Omental fat pad (tissue), 4 donors: ENCODE measurements around the gene TTLL10. TPM values are rescaled to one million over a fixed set of nuclear protein-coding genes. Genes with fewer than 3 reads are reported as not detected.

Experiments used
- ATAC-seq: fragments of 150-250 bp; one replicate; pipeline ENCODE4 v1.9.1; 2016; ENCODE audit warnings: mild to moderate bottlenecking, moderate library complexity; ENCODE audit not compliant: low FRiP score
- DNase-seq: peaks from one replicate; pipeline ENCODE4 v3.0.0-alpha.2; 2019; ENCODE audit warnings: low spot score
- CTCF ChIP-seq, 3 donors: fragments of 450-650 bp; IDR thresholded peaks; one replicate each; pipeline ENCODE4 v1.5.1; 2016 to 2017; ENCODE audit warnings: antibody characterized with exemption in 3 of 3, mild to moderate bottlenecking in 3 of 3, moderate library complexity in 2 of 3
- total RNA-seq, 4 donors: library from RNA; depleted of rRNA; stranded (reverse); fragments of >200 nt; gene quantifications; one replicate each; pipeline ENCODE4 v1.1.0, GENCODE V29; 2016

The TTLL10 gene
- total RNA-seq, 4 donors from 2014 or later = 0.48 to 1.0 (median 0.95) TPM; not detected in 1

GRCh38 chr1:1153874-1154273, 19.8 kb upstream of the TTLL10 start:
- ATAC-seq = no peak
- no peak for DNase-seq
- no peak for TF ChIP-seq CTCF (IDR thresholded peaks at IDR 0.05)

- TF ChIP-seq CTCF (IDR thresholded peaks at IDR 0.05) = no peak
- ATAC-seq = no peak
Observed at GRCh38 chr1:1155258-1155657, 18.4 kb upstream of the TTLL10 start.

GRCh38 chr1:1156140-1157032, 17.3 kb upstream of the TTLL10 start:
- ATAC-seq (no peak), DNase-seq (no peak)
- TF ChIP-seq CTCF (IDR thresholded peaks at IDR 0.05) = no peak

More at GRCh38 chr1:1155258-1155657, 18.4 kb upstream of the TTLL10 start:
- DNase-seq = no peak

- DNase-seq = no peak
- TF ChIP-seq CTCF (IDR thresholded peaks at IDR 0.05) = no peak
- peak; percentile 13 for ATAC-seq
Observed at GRCh38 chr1:1157033-1157365, 16.7 kb upstream of the TTLL10 start.

GRCh38 chr1:1157426-1157913, 16.2 kb upstream of the TTLL10 start:
- TF ChIP-seq CTCF (IDR thresholded peaks at IDR 0.05) = no peak
- DNase-seq = peak; percentile 31
- peak; percentile 85 for ATAC-seq

- no peak for DNase-seq
- ATAC-seq = peak; percentile 22
- no peak for TF ChIP-seq CTCF (IDR thresholded peaks at IDR 0.05)
Observed at GRCh38 chr1:1157914-1158710, 15.6 kb upstream of the TTLL10 start.
